HCT116 (cell line): ENCODE results near the gene IL12B. TPM values are rescaled to one million over a fixed set of nuclear protein-coding genes. Genes with fewer than 3 reads are reported as not detected.

Source experiments
- ATAC-seq: fragments of 200-7000 bp; cut with Tn5 transposase; 2 replicates; pipeline ENCODE4 v1.9.1; 2020; ENCODE audit warnings: mild to moderate bottlenecking, moderate library complexity
- BruUV-seq: library from RNA; stranded (reverse); fragments of 400-500 nt; replicated peaks from 2 replicates; lab custom pipeline; 2021; lab: Mats Ljungman, UMichigan
- CTCF ChIA-PET: fragments of 300-600 bp; sonication (Branson Sonifier 250); formaldehyde crosslinking; loops from one replicate; lab custom pipeline; 2021; ENCODE audit warnings: antibody characterized with exemption; lab: Charles Lee
- POLR2A ChIA-PET: fragments of 300-600, 350-600 bp; sonication (Branson Sonifier 250); formaldehyde crosslinking; loops from one replicate; lab custom pipeline; 2021; ENCODE audit warnings: antibody characterized with exemption; lab: Charles Lee
- RAD21 ChIA-PET, 2 experiments: fragments of 300-600 bp; sonication (Branson Sonifier 250); formaldehyde crosslinking; loops; one replicate each; lab custom pipeline; 2023; ENCODE audit warnings: low total read pairs in 2 of 2; ENCODE audit not compliant: uncharacterized antibody in 2 of 2, unreplicated experiment in 2 of 2, low non-redundant PET in 1 of 2; lab: Charles Lee
- DNase-seq: peaks from one replicate; pipeline ENCODE4 v3.0.0-alpha.2; 2010; ENCODE audit warnings: low read depth, low spot score
- H2AFZ ChIP-seq: fragments of 200-600 bp; shearing (Covaris generic), sonication (generic); 2 replicates; pipeline ENCODE4 v1.6.1; 2017; ENCODE audit warnings: low read depth, mixed run types, mixed read lengths, antibody characterized with exemption, low read length; ENCODE audit not compliant: poor library complexity, severe bottlenecking
- H3K27ac ChIP-seq: 2 replicates; pipeline ENCODE4 v1.5.1; 2012; ENCODE audit warnings: low read depth, low read length
- H3K27me3 ChIP-seq: fragments of 200-600 bp; sonication (generic); 2 replicates; pipeline ENCODE4 v1.6.1; 2016; ENCODE audit warnings: mixed run types, low read length, mixed read lengths; ENCODE audit not compliant: insufficient read depth
- H3K36me3 ChIP-seq, 2 experiments: fragments of 200-500 bp in 1 of 2; fragments of 200-600 bp in 1 of 2; sonication (Bioruptor generic) in 1 of 2; sonication (generic) in 1 of 2; 2 replicates each; pipeline versions ENCODE4 v1.5.1 to v1.6.1; 2014 to 2016; ENCODE audit warnings: low read length in 2 of 2, inconsistent platforms in 1 of 2, mixed read lengths in 1 of 2, mixed run types in 1 of 2; ENCODE audit not compliant: insufficient read depth in 2 of 2, control insufficient read depth in 1 of 2
- H3K4me1 ChIP-seq, 2 experiments: fragments of 200-600 bp in 1 of 2; sonication (generic) in 1 of 2; 2 replicates each; pipeline versions ENCODE4 v1.5.1 to v1.6.1; 2012 to 2017; ENCODE audit warnings: low read length in 2 of 2, inconsistent platforms in 1 of 2, mild to moderate bottlenecking in 1 of 2, mixed read lengths in 1 of 2, mixed run types in 1 of 2, moderate library complexity in 1 of 2; ENCODE audit not compliant: insufficient read depth in 2 of 2, control insufficient read depth in 1 of 2
- H3K4me2 ChIP-seq: fragments of 200-600 bp; sonication (generic); 2 replicates; pipeline ENCODE4 v1.6.1; 2017; ENCODE audit warnings: mixed run types, low read length, mixed read lengths
- H3K4me3 ChIP-seq, 2 experiments: fragments of 200-600 bp in 1 of 2; sonication (generic) in 1 of 2; replicated peaks in 1 of 2; 2 replicates each; pipeline ENCODE4 v1.5.1; 2011 to 2016; ENCODE audit warnings: low read length in 2 of 2, control low read depth in 1 of 2, low read depth in 1 of 2, mild to moderate bottlenecking in 1 of 2, mixed read lengths in 1 of 2, mixed run types in 1 of 2
- H3K79me2 ChIP-seq: fragments of 200-600 bp; sonication (generic); 2 replicates; pipeline ENCODE4 v1.6.1; 2017; ENCODE audit warnings: mild to moderate bottlenecking, mixed run types, low read length, moderate library complexity, mixed read lengths; ENCODE audit not compliant: insufficient read depth
- H3K9ac ChIP-seq: fragments of 200-600 bp; sonication (generic); 2 replicates; pipeline ENCODE4 v1.6.1; 2016; ENCODE audit warnings: low read length, mixed read lengths
- H3K9me2 ChIP-seq: fragments of 200-600 bp; sonication (generic), shearing (Covaris generic); 2 replicates; pipeline ENCODE4 v1.6.1; 2017; ENCODE audit warnings: mixed run types, mild to moderate bottlenecking, moderate library complexity; ENCODE audit not compliant: insufficient read depth
- H3K9me3 ChIP-seq, 2 experiments: fragments of 200-500 bp in 1 of 2; fragments of 200-600 bp in 1 of 2; sonication (Bioruptor generic) in 1 of 2; sonication (generic) in 1 of 2; 2 replicates each; pipeline ENCODE4 v1.6.1; 2014 to 2017; ENCODE audit warnings: low read length in 2 of 2, mixed read lengths in 2 of 2, inconsistent platforms in 1 of 2, low read depth in 1 of 2, mild to moderate bottlenecking in 1 of 2, mixed run types in 1 of 2, moderate library complexity in 1 of 2; ENCODE audit not compliant: control insufficient read depth in 1 of 2, insufficient read depth in 1 of 2
- H4K20me1 ChIP-seq: fragments of 200-600 bp; sonication (generic), shearing (Covaris generic); 2 replicates; pipeline ENCODE4 v1.6.1; 2017; ENCODE audit warnings: mixed run types, mild to moderate bottlenecking, moderate library complexity; ENCODE audit not compliant: insufficient read depth
- ATF3 ChIP-seq: IDR thresholded peaks from 2 replicates; pipeline ENCODE4 v1.6.1; 2012
- CEBPB ChIP-seq: IDR thresholded peaks from 2 replicates; pipeline ENCODE4 v1.6.1; 2012; ENCODE audit warnings: low read depth
- CTCF ChIP-seq, 3 experiments: fragments of 200-600 bp in 1 of 3; sonication (generic) in 1 of 3; IDR thresholded peaks in 2 of 3; conservative IDR thresholded peaks in 1 of 3; 2 replicates each; pipeline ENCODE4 v1.5.1; 2012 to 2017; ENCODE audit warnings: low read depth in 2 of 3, low read length in 2 of 3, antibody characterized with exemption in 1 of 3, borderline replicate concordance in 1 of 3, control low read depth in 1 of 3, mild to moderate bottlenecking in 1 of 3, mixed read lengths in 1 of 3, mixed run types in 1 of 3, moderate library complexity in 1 of 3; ENCODE audit not compliant: insufficient read depth in 1 of 3
- EGR1 ChIP-seq: IDR thresholded peaks from 2 replicates; pipeline ENCODE4 v1.6.1; 2012; ENCODE audit warnings: low read depth
- ELF1 ChIP-seq: IDR thresholded peaks from 2 replicates; pipeline ENCODE4 v1.6.1; 2012; ENCODE audit warnings: low read depth, borderline replicate concordance
- EZH2 ChIP-seq: fragments of 200-600 bp; sonication (generic); IDR thresholded peaks from 2 replicates; pipeline ENCODE4 v1.6.1; 2017; ENCODE audit warnings: antibody characterized with exemption, mixed run types
- EZH2phosphoT487 ChIP-seq: fragments of 200-600 bp; IDR thresholded peaks from 2 replicates; pipeline ENCODE4 v1.6.1; 2018; ENCODE audit warnings: antibody characterized with exemption, borderline replicate concordance
- MAX ChIP-seq: IDR thresholded peaks from 2 replicates; pipeline ENCODE4 v1.6.1; 2012
- POLR2A ChIP-seq: IDR thresholded peaks from 2 replicates; pipeline ENCODE4 v1.7.0; 2011; ENCODE audit warnings: borderline replicate concordance; ENCODE audit not compliant: insufficient read depth, insufficient read length; ENCODE audit errors: extremely low read depth
- POLR2AphosphoS5 ChIP-seq: IDR thresholded peaks from 2 replicates; pipeline ENCODE4 v1.6.1; 2011; ENCODE audit warnings: mild to moderate bottlenecking, low read depth, low read length, moderate library complexity
- REST ChIP-seq: IDR thresholded peaks from 2 replicates; pipeline ENCODE4 v1.6.1; 2012; ENCODE audit warnings: low read depth
- SIN3A ChIP-seq: IDR thresholded peaks from 2 replicates; pipeline ENCODE4 v1.6.1; 2012; ENCODE audit warnings: low read depth
- SP1 ChIP-seq: IDR thresholded peaks from 2 replicates; pipeline ENCODE4 v1.6.1; 2012; ENCODE audit warnings: low read depth
- SRF ChIP-seq: IDR thresholded peaks from 2 replicates; pipeline ENCODE4 v1.6.1; 2012; ENCODE audit warnings: low read depth
- TCF7L2 ChIP-seq: IDR thresholded peaks from 2 replicates; pipeline ENCODE4 v1.7.0; 2011; ENCODE audit warnings: borderline replicate concordance, inconsistent platforms; ENCODE audit not compliant: insufficient read depth, insufficient read length; ENCODE audit errors: extremely low read depth
- YY1 ChIP-seq: IDR thresholded peaks from 2 replicates; pipeline ENCODE4 v1.6.1; 2011; ENCODE audit warnings: low read length, low read depth, moderate library complexity, mild to moderate bottlenecking; ENCODE audit not compliant: insufficient replicate concordance; ENCODE audit errors: extremely low read depth
- ZBTB33 ChIP-seq: IDR thresholded peaks from 2 replicates; pipeline ENCODE4 v1.6.1; 2011; ENCODE audit warnings: mild to moderate bottlenecking, low read length, moderate library complexity; ENCODE audit not compliant: insufficient replicate concordance; ENCODE audit errors: extremely low read depth
- ZFX ChIP-seq: fragments of 450-650 bp; IDR thresholded peaks from 2 replicates; pipeline ENCODE4 v1.6.1; 2017
- ZNF274 ChIP-seq: fragments of 200-500 bp; sonication (Bioruptor generic); IDR thresholded peaks from 2 replicates; pipeline ENCODE4 v1.6.1; 2014; ENCODE audit warnings: mild to moderate bottlenecking, low read depth, low read length, inconsistent platforms
- intact Hi-C: fragments of 100-400 bp; cut with micrococcal nuclease; formaldehyde crosslinking; loops from 2 replicates; pipeline ENCODE4 v1.10.0; 2022
- total RNA-seq: library from RNA; stranded (reverse); gene quantifications from one replicate; pipeline ENCODE4 v1.2.1, GENCODE V29; 2021; ENCODE audit not compliant: unreplicated experiment

The IL12B gene
- total RNA-seq, 1 experiment from 2014 or later, result not detected

- Histone ChIP-seq H3K4me2 (no peak overlapping the region), H3K9me2 (no peaks in the 10 kb centered on the region), H3K36me3 (no peaks in the 10 kb centered on the region), H3K27me3 (no peaks in the 10 kb centered on the region; the same call in 1 of the 2 replicates), H3K4me1 (no peaks in the 10 kb centered on the region), H3K9ac (no peak overlapping the region), H3K27ac (no peak overlapping the region), H3K9me3 (no peaks in the 10 kb centered on the region), H3K4me3 (no peak overlapping the region), H2AFZ (no peak overlapping the region), H4K20me1 (no peaks in the 10 kb centered on the region), H3K79me2 (no peaks in the 10 kb centered on the region)
- POLR2A ChIA-PET, result no interaction called here
- intact Hi-C loops, result no loop called here
- no TSS peak for BruUV-seq
- CTCF ChIA-PET, result interaction anchor here (0.7 to 1.3 kb wide), 2 partner anchors 12 to 163 kb away, joined by 3 to 4 read pairs; no protein-coding TSS in a partner anchor
- RAD21 ChIA-PET, result no interaction called here
- DNase-seq (no peak), ATAC-seq (no peak)
- TF ChIP-seq POLR2A (no peak), SP1 (no peak), SIN3A (no peak), SRF (no peak), ATF3 (no peak), POLR2AphosphoS5 (no peak), ZNF274 (no peak), EZH2 (no peak), REST (no peak), ZFX (no peak), CTCF (IDR thresholded peaks at IDR 0.05 in 2 of 3, conservative IDR thresholded peaks at IDR 0.05 in 1 of 3; ENCODE audit: borderline replicate concordance in 1 of 3, insufficient read depth in 1 of 3, low read depth in 2 of 3, low read length in 2 of 3) (no peak), ZBTB33 (no peak), MAX (no peak), TCF7L2 (no peak), EGR1 (no peak), ELF1 (no peak), YY1 (no peak), EZH2phosphoT487 (no peak), CEBPB (no peak)
Measured at GRCh38 chr5:159319832-159320231, 10.5 kb downstream of the IL12B start.
